Cardiac muscle cell (in vitro differentiated cells and primary cell): ENCODE data around the gene CHAT. TPM values are rescaled to one million over a fixed set of nuclear protein-coding genes. Genes with fewer than 3 reads are reported as not detected.
"Not testable (repeated sequence)": the region's sequence is repeated elsewhere in the genome, so short reads cannot be mapped to it uniquely, and the experiment has no call there.

Experiments
- DNase-seq, 2 donors: peaks; one replicate each; pipeline versions ENCODE4 v3.0.0 to v3.0.0-alpha.2; 2010 to 2017; ENCODE audit warnings: low read depth in 1 of 2, low spot score in 1 of 2
- H3K27ac ChIP-seq: fragments of 200-600 bp; sonication (generic); 2 replicates; pipeline ENCODE4 v1.5.1; 2016
- H3K27me3 ChIP-seq: fragments of 200-600 bp; sonication (generic); 2 replicates; pipeline ENCODE4 v1.6.0; 2016; ENCODE audit warnings: control low read depth
- H3K36me3 ChIP-seq: fragments of 200-600 bp; sonication (generic); 2 replicates; pipeline ENCODE4 v1.5.1; 2016; ENCODE audit warnings: control low read depth
- H3K4me1 ChIP-seq: fragments of 200-600 bp; sonication (generic); 2 replicates; pipeline ENCODE4 v1.8.1; 2017; ENCODE audit warnings: low read depth, mild to moderate bottlenecking, mixed run types
- H3K4me3 ChIP-seq: fragments of 200-600 bp; sonication (generic); 2 replicates; pipeline ENCODE4 v1.5.1; 2016; ENCODE audit warnings: mild to moderate bottlenecking
- H3K9me3 ChIP-seq: fragments of 200-600 bp; sonication (generic); 2 replicates; pipeline ENCODE4 v1.5.1; 2017; ENCODE audit warnings: low read depth, mild to moderate bottlenecking, control low read depth
- polyA plus RNA-seq: library from polyadenylated mRNA; unstranded; fragments of >200 nt; fragmentation: Nextera tagmentation; extraction: Ambion mirVana; gene quantifications from 2 replicates; pipeline ENCODE4 v1.2.1, GENCODE V29; 2016
- total RNA-seq: library from RNA; depleted of rRNA; stranded (reverse); fragments of >200 nt; gene quantifications from 2 replicates; pipeline ENCODE4 v1.2.3, GENCODE V29; 2016
- TF ChIP-seq, protein P1 (sequence below): IDR thresholded peaks from 2 replicates; pipeline ENCODE4 v1.5.1; 2012; ENCODE audit warnings: low read depth, mild to moderate bottlenecking, low read length

The CHAT gene
- total and polyA plus RNA-seq, 2 experiments from 2014 or later: not detected

DNA sequence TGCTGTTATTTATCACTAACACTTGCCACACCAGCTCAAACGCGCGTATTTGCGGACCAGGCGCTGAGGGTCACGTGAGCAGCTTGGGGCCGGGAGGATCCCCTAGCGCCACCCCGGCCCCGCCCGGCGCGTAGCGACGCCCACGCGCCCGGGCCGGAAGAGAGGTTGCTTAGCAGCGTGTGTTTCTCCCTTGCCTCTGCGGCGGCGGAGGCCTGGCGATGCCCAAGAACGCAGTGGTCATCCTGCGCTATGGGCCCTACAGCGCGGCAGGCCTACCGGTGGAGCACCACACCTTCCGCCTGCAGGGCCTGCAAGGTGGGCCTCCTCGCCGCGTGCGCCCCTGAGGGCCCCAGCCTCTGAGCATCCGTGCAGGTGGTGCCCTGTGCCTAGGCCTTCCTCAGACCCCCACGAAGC is 65.7 kb downstream of the CHAT start, which contains the start of gene C10orf53:
Gene C10orf53, plus strand, starts transcription at position 172 of the 414 bp plus-strand sequence. Its CDS starts 47 bp downstream, at position 219.
- DNase-seq: peak; percentile 85 to 87
- H3K9me3 ChIP-seq: no peaks in the 10 kb centered on the region
- TF ChIP-seq, protein P1, sequence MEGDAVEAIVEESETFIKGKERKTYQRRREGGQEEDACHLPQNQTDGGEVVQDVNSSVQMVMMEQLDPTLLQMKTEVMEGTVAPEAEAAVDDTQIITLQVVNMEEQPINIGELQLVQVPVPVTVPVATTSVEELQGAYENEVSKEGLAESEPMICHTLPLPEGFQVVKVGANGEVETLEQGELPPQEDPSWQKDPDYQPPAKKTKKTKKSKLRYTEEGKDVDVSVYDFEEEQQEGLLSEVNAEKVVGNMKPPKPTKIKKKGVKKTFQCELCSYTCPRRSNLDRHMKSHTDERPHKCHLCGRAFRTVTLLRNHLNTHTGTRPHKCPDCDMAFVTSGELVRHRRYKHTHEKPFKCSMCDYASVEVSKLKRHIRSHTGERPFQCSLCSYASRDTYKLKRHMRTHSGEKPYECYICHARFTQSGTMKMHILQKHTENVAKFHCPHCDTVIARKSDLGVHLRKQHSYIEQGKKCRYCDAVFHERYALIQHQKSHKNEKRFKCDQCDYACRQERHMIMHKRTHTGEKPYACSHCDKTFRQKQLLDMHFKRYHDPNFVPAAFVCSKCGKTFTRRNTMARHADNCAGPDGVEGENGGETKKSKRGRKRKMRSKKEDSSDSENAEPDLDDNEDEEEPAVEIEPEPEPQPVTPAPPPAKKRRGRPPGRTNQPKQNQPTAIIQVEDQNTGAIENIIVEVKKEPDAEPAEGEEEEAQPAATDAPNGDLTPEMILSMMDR: no peak
- no peaks in the 10 kb centered on the region for H3K36me3 ChIP-seq
- H3K27ac ChIP-seq: no peak within 1 kb of the TSS
- no peaks in the 10 kb centered on the region for H3K4me1 ChIP-seq
- peaks cover 57% of the 10 kb centered on the region for H3K27me3 ChIP-seq
- H3K4me3 ChIP-seq: peak within 1 kb of the TSS; percentile 23

DNA sequence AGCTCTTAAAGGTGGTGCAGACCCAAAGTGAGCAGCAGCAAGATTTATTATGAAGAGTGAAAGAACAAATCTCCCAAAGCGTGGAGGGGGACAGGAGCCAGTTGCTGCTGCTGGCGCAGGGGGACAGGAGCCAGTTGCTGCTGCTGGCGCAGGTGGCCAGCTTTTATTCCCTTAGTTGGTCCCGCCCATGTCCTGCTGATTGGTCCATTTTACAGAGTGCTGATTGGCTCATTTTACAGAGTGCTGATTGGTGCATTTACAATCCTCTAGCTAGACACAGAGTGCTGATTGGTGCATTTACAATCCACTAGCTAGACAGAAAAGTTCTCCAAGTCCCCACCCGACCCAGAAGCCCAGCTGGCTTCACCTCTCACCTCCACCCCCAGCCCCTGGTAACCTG is 68.6 kb downstream of the CHAT start:
- peaks cover 33% of the 10 kb centered on the region for H3K27me3 ChIP-seq
- H3K4me1 ChIP-seq, H3K9me3 ChIP-seq, H3K27ac ChIP-seq, H3K36me3 ChIP-seq, DNase-seq, H3K4me3 ChIP-seq: not testable (repeated sequence)

DNA sequence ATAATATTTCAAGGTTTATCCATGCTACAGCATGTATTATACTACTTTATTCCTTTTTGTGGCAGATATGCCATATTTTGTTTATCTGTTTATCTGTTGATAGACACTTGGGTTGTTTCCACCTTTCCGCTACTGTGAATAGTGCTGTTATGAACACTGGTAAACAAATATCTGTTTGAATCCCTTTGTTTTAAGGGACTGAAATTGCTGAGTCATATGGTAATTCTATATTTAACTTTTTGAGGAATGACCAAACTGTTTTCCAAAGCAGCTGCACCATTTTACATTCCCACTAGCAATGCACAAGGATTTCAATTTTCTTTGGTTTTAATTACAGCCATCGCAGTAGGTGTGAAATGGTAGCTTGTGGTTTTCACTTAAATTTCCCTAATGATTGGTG is 69.0 kb downstream of the CHAT start:
- Histone ChIP-seq H3K4me1 (no peaks in the 10 kb centered on the region), H3K9me3 (no peaks in the 10 kb centered on the region), H3K27me3 (peaks cover 33% of the 10 kb centered on the region), H3K36me3 (no peaks in the 10 kb centered on the region), H3K27ac (no peak overlapping the region), H3K4me3 (no peak overlapping the region)
- no peak for DNase-seq
- TF ChIP-seq, protein P1: no peak

DNA sequence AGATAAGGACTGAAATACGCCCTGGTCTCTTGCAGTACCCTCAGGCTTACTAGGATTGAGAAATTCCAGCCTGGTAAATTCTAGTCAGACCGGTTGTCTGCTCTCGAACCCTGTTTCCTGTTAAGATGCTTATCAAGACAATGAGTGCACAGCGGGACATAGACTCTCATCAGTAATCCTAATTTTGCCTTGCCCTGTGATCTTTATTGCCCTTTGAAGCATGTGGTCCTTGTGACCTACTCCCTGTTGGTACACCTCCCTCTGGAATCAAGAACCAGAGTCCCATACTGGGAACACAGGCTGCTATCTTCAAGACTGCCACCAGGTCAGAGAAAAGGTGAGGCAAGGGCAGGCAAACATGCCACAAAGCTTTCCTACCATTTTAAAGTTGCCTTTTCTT is 72.8 kb downstream of the CHAT start:
- peaks cover 48% of the 10 kb centered on the region for H3K27me3 ChIP-seq
- H3K4me1 ChIP-seq: no peaks in the 10 kb centered on the region
- TF ChIP-seq, protein P1: no peak
- DNase-seq: no peak
- no peak overlapping the region for H3K4me3 ChIP-seq
- no peaks in the 10 kb centered on the region for H3K9me3 ChIP-seq
- no peak overlapping the region for H3K27ac ChIP-seq
- H3K36me3 ChIP-seq: no peaks in the 10 kb centered on the region

DNA sequence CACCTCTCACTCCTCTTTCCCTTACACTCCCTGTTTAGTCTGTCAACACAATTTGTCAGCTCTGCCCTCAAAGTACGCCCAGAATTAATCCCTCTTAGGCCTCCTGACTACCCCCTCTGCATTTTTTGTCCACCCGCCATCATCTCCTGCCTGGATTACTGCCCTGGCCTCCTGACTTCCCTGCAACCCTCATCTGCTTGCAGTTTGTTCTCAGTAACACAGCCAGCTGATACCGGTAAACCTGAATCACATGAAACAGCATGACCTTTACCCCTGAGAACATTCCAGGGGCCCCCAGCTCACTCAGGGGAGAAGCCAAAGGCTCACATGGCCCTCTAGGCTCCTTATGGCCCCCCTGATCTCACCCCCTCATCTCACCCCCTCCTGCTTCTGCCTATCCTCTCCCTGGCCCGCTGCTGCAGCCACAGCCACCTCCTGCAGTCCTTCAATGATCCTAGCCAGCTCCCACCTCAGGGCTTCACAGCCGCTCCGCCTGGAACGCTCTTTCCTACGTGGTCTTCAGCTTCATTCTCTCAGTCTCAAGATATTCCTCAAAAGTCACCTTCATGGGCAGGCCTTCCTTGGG is 74.5 kb downstream of the CHAT start:
- no peaks in the 10 kb centered on the region for H3K4me1 ChIP-seq
- no peaks in the 10 kb centered on the region for H3K36me3 ChIP-seq
- no peak for DNase-seq
- H3K27ac ChIP-seq: no peak overlapping the region
- peaks cover 65% of the 10 kb centered on the region for H3K27me3 ChIP-seq
- no peaks in the 10 kb centered on the region for H3K9me3 ChIP-seq
- TF ChIP-seq, protein P1: no peak
- H3K4me3 ChIP-seq: no peak overlapping the region

DNA sequence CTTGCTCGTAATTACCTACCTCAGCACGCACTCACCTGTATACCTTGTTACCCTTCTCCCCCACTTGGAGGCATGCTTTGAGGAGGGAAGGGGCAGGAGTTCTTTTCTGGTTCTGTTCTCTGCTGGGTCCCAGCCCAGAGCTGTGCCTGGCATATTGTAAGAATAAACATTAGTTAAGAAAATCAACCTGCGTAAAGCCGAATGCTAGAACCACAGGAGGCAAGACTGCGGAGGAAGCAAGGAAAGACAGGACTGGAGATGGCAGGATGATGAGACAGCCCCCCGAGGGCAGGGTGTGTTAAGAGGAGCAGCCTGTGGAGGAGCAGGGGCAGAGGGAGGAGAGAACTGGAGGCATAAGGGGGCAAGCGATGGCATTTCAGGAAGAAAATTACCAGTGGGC is 75.1 kb downstream of the CHAT start:
- H3K4me1 ChIP-seq: no peaks in the 10 kb centered on the region
- TF ChIP-seq, protein P1: no peak
- DNase-seq: no peak
- no peaks in the 10 kb centered on the region for H3K9me3 ChIP-seq
- H3K27me3 ChIP-seq: peaks cover 71% of the 10 kb centered on the region
- H3K4me3 ChIP-seq: no peak overlapping the region
- H3K36me3 ChIP-seq: no peaks in the 10 kb centered on the region
- no peak overlapping the region for H3K27ac ChIP-seq
